Skeletal muscle satellite cell (primary cell): ENCODE measurements around the gene IL9R.
"Not testable (repeated sequence)": the region's sequence is repeated elsewhere in the genome, so short reads cannot be mapped to it uniquely, and the experiment has no call there.

ENCODE experiments used
- H3K27me3 ChIP-seq: 2 replicates; pipeline ENCODE4 v1.7.0; 2013; ENCODE audit warnings: low read length; ENCODE audit not compliant: control insufficient read depth, insufficient read depth
- H3K36me3 ChIP-seq: 2 replicates; pipeline ENCODE4 v1.7.0; 2013; ENCODE audit warnings: mild to moderate bottlenecking, control low read depth, low read length; ENCODE audit not compliant: insufficient read depth
- H3K4me1 ChIP-seq: 2 replicates; pipeline ENCODE4 v1.7.0; 2013; ENCODE audit warnings: low read length; ENCODE audit not compliant: control insufficient read depth, insufficient read depth
- H3K4me2 ChIP-seq: 2 replicates; pipeline ENCODE4 v1.7.0; 2013; ENCODE audit warnings: mild to moderate bottlenecking, low read length
- H3K4me3 ChIP-seq: 2 replicates; pipeline ENCODE4 v1.7.0; 2013; ENCODE audit warnings: low read length
- H3K9ac ChIP-seq: 2 replicates; pipeline ENCODE4 v1.7.0; 2013; ENCODE audit warnings: mild to moderate bottlenecking, low read depth, low read length, moderate library complexity
- H3K9me3 ChIP-seq: replicated peaks from 2 replicates; pipeline ENCODE4 v1.7.0; 2013; ENCODE audit warnings: mild to moderate bottlenecking, control low read depth, low read length

IL9R gene

GRCh38 chrX:156008379-156008778, 10.9 kb downstream of the IL9R start:
- not testable (repeated sequence) for H3K9me3 ChIP-seq, H3K4me2 ChIP-seq, H3K9ac ChIP-seq, H3K4me1 ChIP-seq, H3K36me3 ChIP-seq, H3K4me3 ChIP-seq, H3K27me3 ChIP-seq

DNA sequence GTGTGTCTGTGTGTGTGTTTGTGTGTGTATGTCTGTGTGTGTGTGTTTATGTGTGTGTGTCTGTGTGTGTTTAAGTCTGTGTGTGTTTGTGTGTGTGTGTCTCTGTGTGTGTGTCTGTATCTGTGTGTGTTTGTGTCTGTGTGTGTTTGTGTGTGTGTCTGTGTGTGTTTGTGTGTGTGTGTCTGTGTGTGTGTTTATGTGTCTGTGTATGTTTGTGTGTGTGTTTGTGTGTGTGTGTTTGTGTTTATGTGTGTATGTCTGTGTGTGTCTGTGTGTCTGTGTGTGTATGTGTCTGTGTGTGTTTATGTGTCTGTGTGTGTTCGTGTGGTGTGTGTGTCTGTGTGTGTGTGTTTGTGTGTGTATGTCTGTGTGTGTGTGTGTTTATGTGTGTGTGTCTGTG, 11.4 kb downstream of the IL9R start:
- peaks cover 3% of the 10 kb centered on the region for H3K9me3 ChIP-seq
- H3K4me3 ChIP-seq, result no peak overlapping the region
- no peaks in the 10 kb centered on the region for H3K36me3 ChIP-seq
- no peak overlapping the region for H3K4me2 ChIP-seq
- H3K27me3 ChIP-seq, result no peaks in the 10 kb centered on the region
- no peak overlapping the region for H3K9ac ChIP-seq
- H3K4me1 ChIP-seq, result no peaks in the 10 kb centered on the region

DNA sequence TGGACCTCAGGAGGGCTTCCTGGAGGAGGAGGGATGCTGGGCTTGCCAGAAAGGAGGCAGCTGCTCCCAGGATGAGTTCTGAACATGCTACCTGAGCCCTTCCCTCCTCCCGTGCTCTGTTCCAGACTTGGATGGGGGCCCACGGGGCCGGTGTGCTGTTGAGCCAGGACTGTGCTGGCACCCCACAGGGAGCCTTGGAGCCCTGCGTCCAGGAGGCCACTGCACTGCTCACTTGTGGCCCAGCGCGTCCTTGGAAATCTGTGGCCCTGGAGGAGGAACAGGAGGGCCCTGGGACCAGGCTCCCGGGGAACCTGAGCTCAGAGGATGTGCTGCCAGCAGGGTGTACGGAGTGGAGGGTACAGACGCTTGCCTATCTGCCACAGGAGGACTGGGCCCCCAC, 12.2 kb downstream of the IL9R start:
- H3K4me3 ChIP-seq, H3K27me3 ChIP-seq, H3K9me3 ChIP-seq, H3K4me1 ChIP-seq, H3K4me2 ChIP-seq, H3K36me3 ChIP-seq, H3K9ac ChIP-seq: not testable (repeated sequence)

DNA sequence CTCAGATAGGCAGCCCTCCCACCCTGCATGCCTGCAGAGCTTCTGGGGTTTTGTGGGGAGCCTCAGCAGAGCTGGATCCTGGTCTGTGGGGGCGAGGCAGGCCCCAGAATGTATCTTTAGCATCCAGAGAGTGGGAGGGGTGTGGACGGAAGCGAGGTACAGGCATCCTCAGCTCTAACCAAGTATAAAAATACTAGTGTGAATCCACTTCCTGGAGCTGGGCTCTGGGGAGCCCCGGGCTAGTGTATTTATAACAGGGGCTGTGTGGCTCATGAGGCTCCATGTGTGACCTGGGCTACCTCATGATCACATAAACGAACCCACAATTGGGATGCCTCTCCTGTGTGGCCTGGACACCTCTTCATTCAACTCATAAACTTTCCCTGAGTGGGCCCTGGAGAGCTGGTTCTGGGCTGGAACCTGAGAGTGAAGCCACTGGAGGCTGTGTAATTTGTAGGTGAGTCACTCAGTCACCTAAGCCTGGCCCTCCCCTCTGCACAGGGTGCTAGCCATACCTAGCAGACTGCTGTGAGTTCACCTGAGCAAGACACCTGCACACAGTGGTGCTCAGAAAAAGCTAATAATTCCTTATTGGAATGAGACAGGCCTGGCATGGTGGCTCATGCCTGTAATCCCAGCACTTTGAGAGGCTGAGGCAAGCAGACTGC, 15.9 kb downstream of the IL9R start:
- not testable (repeated sequence) for H3K4me3 ChIP-seq, H3K4me2 ChIP-seq

DNA sequence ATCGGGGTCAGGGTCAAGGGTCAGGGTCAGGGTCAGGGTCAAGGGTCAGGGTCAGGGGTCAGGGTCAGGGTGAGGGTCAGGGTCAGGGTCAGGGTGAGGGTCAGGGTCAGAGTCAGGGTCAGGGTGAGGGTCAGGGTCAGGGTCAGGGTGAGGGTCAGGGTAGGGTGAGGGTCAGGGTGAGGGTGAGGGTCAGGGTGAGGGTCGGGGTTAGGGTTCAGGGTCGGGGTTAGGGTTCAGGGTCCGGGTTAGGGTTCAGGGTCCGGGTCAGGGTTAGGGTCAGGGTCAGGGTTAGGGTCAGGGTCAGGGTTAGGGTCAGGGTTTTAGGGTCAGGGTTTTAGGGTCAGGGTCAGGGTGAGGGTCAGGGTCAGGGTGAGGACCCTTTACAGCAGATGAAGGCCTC, 22.4 kb downstream of the IL9R start:
- not testable (repeated sequence) for H3K27me3 ChIP-seq, H3K4me1 ChIP-seq, H3K36me3 ChIP-seq, H3K9ac ChIP-seq, H3K9me3 ChIP-seq, H3K4me3 ChIP-seq, H3K4me2 ChIP-seq

More for the DNA sequence above, 15.9 kb downstream of the IL9R start:
- not testable (repeated sequence) for H3K9me3 ChIP-seq, H3K4me1 ChIP-seq, H3K36me3 ChIP-seq, H3K27me3 ChIP-seq, H3K9ac ChIP-seq

GRCh38 chrX:156023002-156023401, 25.5 kb downstream of the IL9R start:
- not testable (repeated sequence) for H3K9ac ChIP-seq, H3K27me3 ChIP-seq, H3K4me2 ChIP-seq, H3K4me3 ChIP-seq, H3K36me3 ChIP-seq, H3K4me1 ChIP-seq, H3K9me3 ChIP-seq

DNA sequence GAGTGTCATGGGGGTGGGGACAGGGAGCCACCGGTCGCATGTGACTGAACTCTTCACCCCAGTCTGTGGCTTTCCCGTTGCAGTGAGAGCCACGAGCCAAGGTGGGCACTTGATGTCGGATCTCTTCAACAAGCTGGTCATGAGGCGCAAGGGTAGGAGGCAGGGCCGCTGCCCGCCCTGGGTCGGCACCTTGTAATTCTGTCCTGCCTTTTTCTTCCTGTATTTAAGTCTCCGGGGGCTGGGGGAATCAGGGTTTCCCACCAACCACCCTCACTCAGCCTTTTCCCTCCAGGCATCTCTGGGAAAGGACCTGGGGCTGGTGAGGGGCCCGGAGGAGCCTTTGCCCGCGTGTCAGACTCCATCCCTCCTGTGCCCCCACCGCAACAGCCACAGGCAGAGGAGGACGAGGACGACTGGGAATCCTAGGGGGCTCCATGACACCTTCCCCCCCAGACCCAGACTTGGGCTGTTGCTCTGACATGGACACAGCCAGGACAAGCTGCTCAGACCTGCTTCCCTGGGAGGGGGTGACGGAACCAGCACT, 27.5 kb downstream of the IL9R start:
- not testable (repeated sequence) for H3K9ac ChIP-seq, H3K9me3 ChIP-seq, H3K4me1 ChIP-seq, H3K27me3 ChIP-seq, H3K4me3 ChIP-seq, H3K4me2 ChIP-seq, H3K36me3 ChIP-seq

- H3K27me3 ChIP-seq, H3K4me1 ChIP-seq, H3K36me3 ChIP-seq, H3K4me2 ChIP-seq, H3K4me3 ChIP-seq, H3K9me3 ChIP-seq, H3K9ac ChIP-seq: not testable (repeated sequence)
Observed at GRCh38 chrX:156028653-156029237, 31.2 kb downstream of the IL9R start.

DNA sequence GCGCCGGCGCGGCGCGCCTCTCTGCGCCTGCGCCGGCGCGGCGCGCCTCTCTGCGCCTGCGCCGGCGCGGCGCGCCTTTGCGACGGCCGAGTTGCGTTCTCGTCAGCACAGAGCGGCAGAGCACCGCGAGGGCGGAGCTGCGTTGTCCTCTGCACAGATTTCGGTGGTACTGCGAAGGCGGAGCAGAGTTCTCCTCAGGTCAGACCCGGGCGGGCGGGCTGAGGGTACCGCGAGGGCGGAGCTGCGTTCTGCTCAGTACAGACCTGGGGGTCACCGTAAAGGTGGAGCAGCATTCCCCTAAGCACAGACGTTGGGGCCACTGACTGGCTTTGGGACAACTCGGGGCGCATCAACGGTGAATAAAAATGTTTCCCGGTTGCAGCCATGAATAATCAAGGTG, 31.8 kb downstream of the IL9R start:
- not testable (repeated sequence) for H3K27me3 ChIP-seq, H3K9ac ChIP-seq, H3K9me3 ChIP-seq, H3K4me3 ChIP-seq, H3K36me3 ChIP-seq, H3K4me1 ChIP-seq, H3K4me2 ChIP-seq

- not testable (repeated sequence) for H3K4me3 ChIP-seq, H3K4me2 ChIP-seq, H3K27me3 ChIP-seq, H3K4me1 ChIP-seq, H3K9me3 ChIP-seq, H3K9ac ChIP-seq, H3K36me3 ChIP-seq
Observed at GRCh38 chrX:156029707-156030442, 32.4 kb downstream of the IL9R start.

DNA sequence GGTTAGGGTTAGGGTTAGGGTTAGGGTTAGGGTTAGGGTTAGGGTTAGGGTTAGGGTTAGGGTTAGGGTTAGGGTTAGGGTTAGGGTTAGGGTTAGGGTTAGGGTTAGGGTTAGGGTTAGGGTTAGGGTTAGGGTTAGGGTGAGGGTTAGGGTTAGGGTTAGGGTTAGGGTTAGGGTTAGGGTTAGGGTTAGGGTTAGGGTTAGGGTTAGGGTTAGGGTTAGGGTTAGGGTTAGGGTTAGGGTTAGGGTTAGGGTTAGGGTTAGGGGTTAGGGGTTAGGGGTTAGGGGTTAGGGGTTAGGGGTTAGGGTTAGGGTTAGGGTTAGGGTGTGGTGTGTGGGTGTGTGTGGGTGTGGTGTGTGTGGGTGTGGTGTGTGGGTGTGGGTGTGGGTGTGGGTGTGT, 33.0 kb downstream of the IL9R start:
- H3K9ac ChIP-seq, H3K4me3 ChIP-seq, H3K4me1 ChIP-seq, H3K4me2 ChIP-seq, H3K36me3 ChIP-seq, H3K9me3 ChIP-seq, H3K27me3 ChIP-seq: not testable (repeated sequence)
